Measurements from ENCODE around the gene GPALPP1.

GRCh38 chr13:45046445-45046844 lies 57.1 kb downstream of the GPALPP1 start:
- TF ChIP-seq CTCF (IDR thresholded peaks at IDR 0.05) (no peak), POLR2A (IDR thresholded peaks at IDR 0.05) (no peak)

Measured in breast epithelium (tissue), 3 donors.